ENCODE measurements around the gene RTL1.

Gene RTL1

DNA sequence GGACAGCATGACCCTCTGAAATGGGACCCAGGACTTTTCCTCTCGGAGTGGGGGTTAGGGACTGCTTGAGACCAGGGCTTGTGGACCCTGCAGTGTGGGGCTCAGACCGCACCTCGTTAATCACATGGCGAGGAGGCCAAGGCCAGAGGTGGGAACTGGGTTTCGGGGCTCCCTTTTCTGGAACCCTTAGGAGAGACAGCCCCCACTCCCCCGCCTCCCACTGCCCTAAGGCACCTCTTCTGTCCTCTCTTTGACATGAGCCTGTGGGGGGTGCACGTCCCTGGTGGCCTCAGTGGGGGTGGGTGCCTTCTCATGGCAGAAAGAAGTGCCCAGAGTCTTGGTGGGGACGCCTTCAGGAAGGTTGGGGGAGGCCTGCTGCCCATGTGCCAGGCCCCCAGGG is 24.3 kb downstream of the RTL1 start:
- TF ChIP-seq, protein P1, sequence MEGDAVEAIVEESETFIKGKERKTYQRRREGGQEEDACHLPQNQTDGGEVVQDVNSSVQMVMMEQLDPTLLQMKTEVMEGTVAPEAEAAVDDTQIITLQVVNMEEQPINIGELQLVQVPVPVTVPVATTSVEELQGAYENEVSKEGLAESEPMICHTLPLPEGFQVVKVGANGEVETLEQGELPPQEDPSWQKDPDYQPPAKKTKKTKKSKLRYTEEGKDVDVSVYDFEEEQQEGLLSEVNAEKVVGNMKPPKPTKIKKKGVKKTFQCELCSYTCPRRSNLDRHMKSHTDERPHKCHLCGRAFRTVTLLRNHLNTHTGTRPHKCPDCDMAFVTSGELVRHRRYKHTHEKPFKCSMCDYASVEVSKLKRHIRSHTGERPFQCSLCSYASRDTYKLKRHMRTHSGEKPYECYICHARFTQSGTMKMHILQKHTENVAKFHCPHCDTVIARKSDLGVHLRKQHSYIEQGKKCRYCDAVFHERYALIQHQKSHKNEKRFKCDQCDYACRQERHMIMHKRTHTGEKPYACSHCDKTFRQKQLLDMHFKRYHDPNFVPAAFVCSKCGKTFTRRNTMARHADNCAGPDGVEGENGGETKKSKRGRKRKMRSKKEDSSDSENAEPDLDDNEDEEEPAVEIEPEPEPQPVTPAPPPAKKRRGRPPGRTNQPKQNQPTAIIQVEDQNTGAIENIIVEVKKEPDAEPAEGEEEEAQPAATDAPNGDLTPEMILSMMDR (IDR thresholded peaks at IDR 0.05; ENCODE audit: low read depth, low read length) = no peak
- no peak for DNase-seq (ENCODE audit: low read depth in 2 of 2)
- no peak overlapping the region for H3K4me3 ChIP-seq (replicated peaks in 1 of 2; ENCODE audit: low read depth in 2 of 2, low read length in 2 of 2)

DNA sequence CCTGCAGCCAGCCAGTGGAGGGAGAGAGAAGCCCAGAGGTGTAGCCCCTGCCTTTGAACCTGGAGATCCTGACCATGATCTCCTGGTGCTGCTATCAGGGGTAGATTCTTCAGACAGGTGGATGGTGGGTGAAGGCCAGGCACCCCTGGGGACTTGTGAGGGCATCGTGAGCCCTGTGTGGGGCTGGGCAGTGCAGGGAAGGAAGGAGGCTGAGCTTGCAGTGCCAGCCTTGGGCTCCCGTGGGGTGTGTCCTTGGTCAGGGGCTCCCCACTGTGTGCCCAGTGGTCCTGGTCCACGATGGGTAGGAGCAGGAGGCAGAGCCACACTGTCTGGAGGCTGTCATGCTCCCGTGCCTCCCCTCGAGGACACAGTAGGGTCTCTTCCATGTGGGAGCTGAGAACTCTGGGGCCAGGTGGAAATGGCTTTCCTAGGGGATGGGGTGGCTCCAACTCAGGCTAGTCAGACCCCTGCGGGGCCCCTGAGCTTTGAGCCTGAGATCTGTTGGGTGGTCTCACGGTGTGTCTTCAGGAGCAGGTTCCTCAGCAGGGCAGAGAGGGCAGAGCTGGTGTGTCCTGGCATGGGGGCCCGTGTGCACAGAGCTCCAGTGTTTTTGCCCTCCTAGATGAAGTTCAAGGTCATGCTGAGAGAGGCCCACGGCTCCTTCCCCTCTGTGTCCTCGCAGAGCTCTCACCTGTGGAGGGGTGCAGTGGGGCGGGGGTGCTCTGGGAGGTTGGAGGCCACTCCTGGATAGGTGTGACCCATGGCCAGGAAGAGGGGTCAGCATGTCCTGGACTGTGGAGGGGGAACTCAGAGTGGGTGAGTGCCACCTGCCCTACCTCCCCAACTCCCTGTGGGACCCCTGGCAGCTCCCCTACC is 25.0 kb downstream of the RTL1 start:
- no peak for DNase-seq (ENCODE audit: low read depth in 2 of 2)
- TF ChIP-seq, protein P1 (IDR thresholded peaks at IDR 0.05; ENCODE audit: low read depth, low read length) = no peak
- no peak overlapping the region for H3K4me3 ChIP-seq (replicated peaks in 1 of 2; ENCODE audit: low read depth in 2 of 2, low read length in 2 of 2)

DNA sequence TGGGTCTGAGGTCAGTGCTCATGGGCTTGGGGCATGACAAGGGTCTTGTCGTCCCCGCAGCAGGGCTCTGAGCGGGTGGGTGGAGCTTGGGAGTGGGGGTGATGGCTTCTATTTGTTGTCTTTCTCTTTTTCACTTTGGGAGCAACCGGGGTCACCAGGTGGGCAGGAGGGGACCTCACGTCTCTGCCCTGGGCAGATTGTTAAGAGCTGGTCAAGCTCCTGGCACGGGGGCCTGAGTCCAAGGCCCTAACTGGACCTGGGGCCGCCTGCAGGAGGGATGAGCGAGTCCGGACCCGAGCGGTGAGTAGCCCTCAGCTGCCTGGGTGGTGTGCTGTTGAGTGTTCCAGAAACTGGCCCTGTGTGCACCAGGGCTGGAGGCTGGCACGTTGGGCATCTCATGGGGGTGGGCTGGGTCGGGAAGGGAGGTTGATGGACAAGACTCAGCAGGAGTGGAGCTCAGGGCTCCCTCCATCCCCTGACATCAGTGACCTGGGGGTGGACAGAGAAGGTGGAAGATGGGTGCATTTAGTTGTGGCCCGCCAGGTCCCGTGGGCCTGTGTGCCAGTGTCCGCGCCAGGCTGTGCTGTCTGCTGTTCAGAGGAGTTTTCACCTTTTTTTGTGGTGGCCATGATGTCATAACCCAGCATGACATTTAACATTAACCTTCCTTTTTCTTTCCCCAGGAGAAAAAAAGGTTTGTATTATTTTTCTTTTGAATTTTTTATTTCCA is 27.5 kb downstream of the RTL1 start:
- no peak overlapping the region for H3K4me3 ChIP-seq (replicated peaks in 1 of 2; ENCODE audit: low read depth in 2 of 2, low read length in 2 of 2)
- DNase-seq (ENCODE audit: low read depth in 2 of 2) = no peak
- TF ChIP-seq, protein P1 (IDR thresholded peaks at IDR 0.05; ENCODE audit: low read depth, low read length) = no peak

DNA sequence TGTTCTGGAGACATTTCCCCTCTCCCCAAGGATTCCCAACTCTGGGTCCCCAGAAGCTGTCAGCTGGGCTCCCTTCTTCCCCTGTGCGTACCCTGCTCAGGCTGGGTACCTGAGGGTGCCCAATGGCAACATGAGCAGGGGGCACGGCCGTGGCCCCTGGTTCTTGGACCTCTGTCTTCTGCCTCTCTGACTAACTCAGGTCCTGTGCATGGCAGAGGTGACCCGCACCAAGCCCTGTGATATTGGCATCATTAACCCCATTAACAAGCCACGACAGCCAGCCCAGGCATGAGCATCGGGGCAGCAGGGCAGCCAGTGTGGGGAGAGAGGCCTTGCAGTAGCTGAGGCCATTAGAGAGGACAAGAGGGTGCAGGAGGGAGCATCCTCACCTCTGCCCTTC is 28.4 kb downstream of the RTL1 start:
- TF ChIP-seq, protein P1 (IDR thresholded peaks at IDR 0.05; ENCODE audit: low read depth, low read length) = no peak
- no peak overlapping the region for H3K4me3 ChIP-seq (replicated peaks in 1 of 2; ENCODE audit: low read depth in 2 of 2, low read length in 2 of 2)
- no peak for DNase-seq (ENCODE audit: low read depth in 2 of 2)

DNA sequence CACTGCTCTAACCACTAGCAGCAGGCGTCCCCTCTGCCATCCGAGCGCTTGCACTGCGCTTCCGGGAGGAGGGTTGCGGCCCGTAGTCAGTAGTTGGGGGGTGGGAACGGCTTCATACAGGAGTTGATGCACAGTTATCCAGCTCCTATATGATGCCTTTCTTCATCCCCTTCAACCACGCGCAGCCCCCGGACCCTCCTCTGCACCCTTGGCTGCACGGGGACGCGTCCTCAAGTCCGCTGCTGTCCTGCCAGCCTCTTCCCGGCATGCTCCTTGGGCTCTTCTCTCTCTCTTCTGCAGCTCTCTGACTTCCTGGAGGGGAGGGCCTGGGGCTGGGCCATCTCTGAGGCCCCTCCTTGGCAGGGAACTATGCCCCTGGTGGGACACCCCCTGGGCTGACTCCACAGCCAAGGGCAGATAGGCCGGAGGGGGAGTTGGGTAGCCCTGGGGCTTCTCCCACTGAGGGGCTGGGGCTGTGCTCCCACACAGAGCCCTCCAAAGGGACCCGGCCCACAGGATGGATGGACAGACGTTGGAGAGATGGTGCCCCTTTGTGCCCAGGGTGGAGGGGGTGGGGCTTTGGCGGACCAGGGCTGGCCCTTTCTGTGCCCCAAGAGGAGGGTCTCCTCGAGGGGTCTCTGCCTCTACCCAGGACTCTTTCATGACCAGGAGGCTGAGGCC is 29.0 kb downstream of the RTL1 start:
- no peak overlapping the region for H3K4me3 ChIP-seq (replicated peaks in 1 of 2; ENCODE audit: low read depth in 2 of 2, low read length in 2 of 2)
- DNase-seq (ENCODE audit: low read depth in 2 of 2) = no peak
- TF ChIP-seq, protein P1 (IDR thresholded peaks at IDR 0.05; ENCODE audit: low read depth, low read length) = no peak

DNA sequence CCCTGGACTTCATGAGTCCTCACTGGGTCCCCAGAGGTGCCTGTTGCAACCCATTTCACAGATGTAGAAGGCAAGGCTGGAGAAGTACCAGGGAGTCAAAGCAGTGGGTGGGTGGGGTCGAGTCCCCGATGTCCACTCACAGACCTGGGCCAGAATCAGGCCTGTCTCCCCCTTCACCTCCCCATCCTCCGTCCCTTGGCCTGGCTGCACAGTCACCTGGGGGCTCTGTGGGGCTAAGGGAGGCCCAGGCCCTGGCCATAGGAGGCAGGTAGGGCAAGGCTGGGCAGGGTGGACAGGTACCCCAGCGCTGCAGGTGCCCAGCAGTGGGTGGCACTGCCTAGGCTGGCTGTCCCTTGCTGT is 29.5 kb downstream of the RTL1 start:
- H3K4me3 ChIP-seq (replicated peaks in 1 of 2; ENCODE audit: low read depth in 2 of 2, low read length in 2 of 2) = no peak overlapping the region
- DNase-seq (ENCODE audit: low read depth in 2 of 2) = no peak
- TF ChIP-seq, protein P1 (IDR thresholded peaks at IDR 0.05; ENCODE audit: low read depth, low read length) = no peak

Measured in cardiac fibroblast (primary cell).